Germinal center (tissue), 1 donor: ENCODE measurements around the gene FOXI1.

ENCODE experiments used
- DNase-seq: peaks from one replicate; pipeline ENCODE4 v3.0.0; 2012; ENCODE audit warnings: mixed read lengths, low spot score

The FOXI1 gene

GRCh38 chr5:170105642-170106611, at the start of gene FOXI1:
FOXI1 (plus strand) TSS chr5:170105897; CDS start chr5:170105958, 61 bp downstream.
- DNase-seq = no peak

GRCh38 chr5:170056561-170057267, 49.0 kb upstream of the FOXI1 start:
- DNase-seq = no peak

GRCh38 chr5:170057311-170057710, 48.4 kb upstream of the FOXI1 start:
- DNase-seq = no peak

GRCh38 chr5:170059221-170059620, 46.5 kb upstream of the FOXI1 start:
- no peak for DNase-seq

GRCh38 chr5:170067152-170067551, 38.5 kb upstream of the FOXI1 start:
- DNase-seq = no peak

- no peak for DNase-seq
Measured at GRCh38 chr5:170067574-170068170, 38.0 kb upstream of the FOXI1 start.

GRCh38 chr5:170069512-170069911, 36.2 kb upstream of the FOXI1 start:
- DNase-seq = no peak

GRCh38 chr5:170070556-170071412, 34.9 kb upstream of the FOXI1 start:
- no peak for DNase-seq

- DNase-seq = no peak
Measured at GRCh38 chr5:170071748-170072147, 33.9 kb upstream of the FOXI1 start.

- DNase-seq = no peak
Measured at GRCh38 chr5:170075696-170076095, 30.0 kb upstream of the FOXI1 start.

GRCh38 chr5:170076211-170076610, 29.5 kb upstream of the FOXI1 start:
- DNase-seq = no peak

GRCh38 chr5:170076739-170077138, 29.0 kb upstream of the FOXI1 start:
- no peak for DNase-seq

- DNase-seq = no peak
Measured at GRCh38 chr5:170077526-170077925, 28.2 kb upstream of the FOXI1 start.

- DNase-seq = no peak
Measured at GRCh38 chr5:170078458-170078857, 27.2 kb upstream of the FOXI1 start.

GRCh38 chr5:170078931-170079330, 26.8 kb upstream of the FOXI1 start:
- no peak for DNase-seq

- no peak for DNase-seq
Measured at GRCh38 chr5:170080217-170080616, 25.5 kb upstream of the FOXI1 start.

- no peak for DNase-seq
Measured at GRCh38 chr5:170080786-170081445, 24.8 kb upstream of the FOXI1 start.

GRCh38 chr5:170081616-170082015, 24.1 kb upstream of the FOXI1 start:
- DNase-seq = no peak

- DNase-seq = no peak
Measured at GRCh38 chr5:170082701-170083100, 23.0 kb upstream of the FOXI1 start.

GRCh38 chr5:170087168-170087817, 18.4 kb upstream of the FOXI1 start:
- DNase-seq = no peak
